ENCODE data around the gene PHTF2.

Gene PHTF2

DNA sequence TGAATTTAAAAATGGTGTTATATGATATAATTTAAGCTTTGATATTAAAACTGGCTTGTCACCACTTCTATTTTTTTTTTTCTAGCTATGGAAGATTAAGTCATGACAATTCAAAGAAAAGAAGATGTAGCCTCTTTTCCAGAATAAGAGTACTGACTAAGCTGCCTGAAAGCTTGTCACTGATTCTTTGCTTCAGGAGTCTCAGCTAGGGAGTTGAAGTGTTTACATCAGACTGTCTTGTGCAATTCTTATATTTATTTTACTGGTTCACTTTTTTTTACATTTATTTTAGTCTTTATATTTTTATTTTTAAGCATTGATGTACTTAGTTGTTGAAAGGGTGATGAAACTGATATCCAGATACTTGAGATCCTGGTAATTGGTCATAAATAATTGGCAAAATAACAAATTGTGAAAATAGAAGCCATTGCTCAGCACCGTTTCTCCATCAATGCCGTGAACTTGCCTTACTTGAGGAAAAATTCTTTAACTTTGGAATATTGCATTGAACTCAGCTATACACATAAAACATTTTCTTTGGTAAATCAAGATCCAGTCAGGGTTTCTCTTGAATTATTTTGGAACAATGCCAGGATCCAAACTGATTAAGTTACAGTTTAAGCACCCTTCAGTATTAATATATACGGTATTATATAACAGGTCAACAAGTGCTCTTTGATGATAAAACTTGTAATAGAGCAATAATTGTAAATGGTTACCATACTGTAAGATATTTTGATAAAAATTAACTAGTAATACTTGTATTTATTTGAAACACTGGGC lies 156.4 kb downstream of the PHTF2 start:
- no peak for DNase-seq (ENCODE audit: low spot score)
- TF ChIP-seq, protein P1, sequence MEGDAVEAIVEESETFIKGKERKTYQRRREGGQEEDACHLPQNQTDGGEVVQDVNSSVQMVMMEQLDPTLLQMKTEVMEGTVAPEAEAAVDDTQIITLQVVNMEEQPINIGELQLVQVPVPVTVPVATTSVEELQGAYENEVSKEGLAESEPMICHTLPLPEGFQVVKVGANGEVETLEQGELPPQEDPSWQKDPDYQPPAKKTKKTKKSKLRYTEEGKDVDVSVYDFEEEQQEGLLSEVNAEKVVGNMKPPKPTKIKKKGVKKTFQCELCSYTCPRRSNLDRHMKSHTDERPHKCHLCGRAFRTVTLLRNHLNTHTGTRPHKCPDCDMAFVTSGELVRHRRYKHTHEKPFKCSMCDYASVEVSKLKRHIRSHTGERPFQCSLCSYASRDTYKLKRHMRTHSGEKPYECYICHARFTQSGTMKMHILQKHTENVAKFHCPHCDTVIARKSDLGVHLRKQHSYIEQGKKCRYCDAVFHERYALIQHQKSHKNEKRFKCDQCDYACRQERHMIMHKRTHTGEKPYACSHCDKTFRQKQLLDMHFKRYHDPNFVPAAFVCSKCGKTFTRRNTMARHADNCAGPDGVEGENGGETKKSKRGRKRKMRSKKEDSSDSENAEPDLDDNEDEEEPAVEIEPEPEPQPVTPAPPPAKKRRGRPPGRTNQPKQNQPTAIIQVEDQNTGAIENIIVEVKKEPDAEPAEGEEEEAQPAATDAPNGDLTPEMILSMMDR (IDR thresholded peaks at IDR 0.05; ENCODE audit: extremely low read depth, missing control alignments) = no peak

DNA sequence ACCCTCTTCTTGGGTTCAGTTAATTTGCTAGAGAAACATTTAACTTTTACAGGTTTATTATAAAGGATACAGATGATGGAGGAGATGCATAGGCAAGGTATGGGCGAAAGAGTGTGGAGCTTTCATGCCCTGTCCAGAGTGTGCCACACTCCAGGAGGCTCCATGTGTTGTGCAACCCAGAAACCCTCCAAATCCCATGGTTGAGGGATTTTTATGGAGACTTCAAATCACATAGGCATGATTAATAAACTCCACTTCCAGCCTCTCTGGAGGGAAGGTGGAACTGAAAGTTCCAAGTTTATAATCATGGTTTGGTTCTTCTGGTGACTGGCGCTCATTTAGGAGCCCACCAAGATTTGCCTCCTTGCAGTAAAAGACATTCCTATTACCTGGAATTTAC lies 159.9 kb downstream of the PHTF2 start:
- DNase-seq (ENCODE audit: low spot score) = no peak
- TF ChIP-seq, protein P1 (IDR thresholded peaks at IDR 0.05; ENCODE audit: extremely low read depth, missing control alignments) = no peak

DNA sequence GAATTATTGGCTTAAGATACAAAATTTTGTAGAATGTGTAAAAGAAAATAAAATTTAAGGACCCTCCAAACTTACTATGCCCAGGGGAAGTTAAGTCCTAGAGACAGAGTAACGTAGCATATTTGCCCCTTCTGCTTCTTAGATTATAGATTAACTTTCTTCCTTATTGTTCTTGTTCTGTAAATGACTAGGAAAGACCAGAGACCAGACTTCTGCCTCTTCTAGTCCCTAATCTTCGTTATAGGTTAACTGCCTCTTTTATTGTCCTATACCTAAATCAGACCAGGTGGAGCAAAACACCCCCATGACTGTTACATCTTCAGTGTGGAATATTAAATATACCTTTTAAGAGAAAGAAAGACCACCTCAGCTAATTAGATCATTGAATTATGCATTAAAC lies 160.5 kb downstream of the PHTF2 start:
- no peak for DNase-seq (ENCODE audit: low spot score)
- TF ChIP-seq, protein P1 (IDR thresholded peaks at IDR 0.05; ENCODE audit: extremely low read depth, missing control alignments) = no peak

DNA sequence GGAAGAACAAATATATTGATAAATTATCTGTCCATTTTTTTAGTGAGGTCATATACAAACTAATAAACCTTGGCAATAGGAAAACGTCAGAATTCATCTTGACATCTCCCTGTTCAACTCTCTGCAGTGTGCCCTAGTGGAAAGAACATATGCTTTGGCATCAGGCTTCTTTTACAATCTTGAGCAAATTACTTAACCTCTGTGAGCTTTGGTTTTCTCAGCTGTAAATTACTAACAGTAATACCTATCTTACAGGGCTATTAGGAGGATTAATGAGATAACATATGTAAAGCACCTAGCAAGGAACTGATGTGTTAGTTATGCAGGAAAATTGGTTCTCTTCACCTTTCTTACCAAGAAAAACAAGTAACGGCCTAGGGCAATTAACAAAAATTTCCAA lies 161.8 kb downstream of the PHTF2 start:
- no peak for DNase-seq (ENCODE audit: low spot score)
- TF ChIP-seq, protein P1 (IDR thresholded peaks at IDR 0.05; ENCODE audit: extremely low read depth, missing control alignments) = no peak

DNA sequence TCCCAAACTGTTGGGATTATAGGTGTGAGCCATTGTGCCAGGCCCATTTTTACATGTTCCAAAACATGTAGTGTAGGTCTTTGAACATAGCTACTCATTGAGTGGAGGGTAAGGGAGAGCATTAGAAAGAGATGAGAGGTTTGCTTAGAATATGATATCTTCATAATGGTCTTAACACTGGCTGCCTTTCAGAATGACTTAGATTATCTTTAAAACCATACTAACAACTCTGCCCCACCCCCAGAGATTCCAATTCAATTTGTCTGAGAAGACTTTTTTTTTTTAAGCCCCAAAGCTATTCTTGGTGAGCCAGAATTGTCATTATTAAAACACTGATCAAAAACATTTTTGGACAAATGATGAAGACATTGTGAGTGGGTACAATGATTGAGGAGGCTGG lies 168.9 kb downstream of the PHTF2 start:
- no peak for DNase-seq (ENCODE audit: low spot score)
- TF ChIP-seq, protein P1 (IDR thresholded peaks at IDR 0.05; ENCODE audit: extremely low read depth, missing control alignments) = no peak

DNA sequence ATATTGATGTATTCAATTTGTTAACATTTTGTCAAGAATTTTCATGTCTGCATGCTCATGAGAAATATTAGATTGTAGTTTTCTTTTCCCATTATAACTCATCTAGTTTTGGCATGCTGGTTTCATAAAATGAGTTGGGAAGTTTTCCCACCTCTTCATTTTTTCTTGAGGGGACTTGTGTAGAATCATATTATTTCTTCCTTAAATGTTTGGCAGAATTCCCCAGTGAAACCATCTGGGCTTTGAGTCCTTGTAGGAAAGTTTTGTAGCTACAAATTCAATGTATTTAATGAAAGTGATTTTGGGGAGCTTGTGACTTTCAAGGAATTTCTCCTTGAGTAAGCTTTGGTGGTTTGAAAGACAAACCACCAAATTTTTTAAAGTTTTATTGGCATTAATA lies 173.2 kb downstream of the PHTF2 start:
- TF ChIP-seq, protein P1 (IDR thresholded peaks at IDR 0.05; ENCODE audit: extremely low read depth, missing control alignments) = no peak
- DNase-seq (ENCODE audit: low spot score) = no peak

DNA sequence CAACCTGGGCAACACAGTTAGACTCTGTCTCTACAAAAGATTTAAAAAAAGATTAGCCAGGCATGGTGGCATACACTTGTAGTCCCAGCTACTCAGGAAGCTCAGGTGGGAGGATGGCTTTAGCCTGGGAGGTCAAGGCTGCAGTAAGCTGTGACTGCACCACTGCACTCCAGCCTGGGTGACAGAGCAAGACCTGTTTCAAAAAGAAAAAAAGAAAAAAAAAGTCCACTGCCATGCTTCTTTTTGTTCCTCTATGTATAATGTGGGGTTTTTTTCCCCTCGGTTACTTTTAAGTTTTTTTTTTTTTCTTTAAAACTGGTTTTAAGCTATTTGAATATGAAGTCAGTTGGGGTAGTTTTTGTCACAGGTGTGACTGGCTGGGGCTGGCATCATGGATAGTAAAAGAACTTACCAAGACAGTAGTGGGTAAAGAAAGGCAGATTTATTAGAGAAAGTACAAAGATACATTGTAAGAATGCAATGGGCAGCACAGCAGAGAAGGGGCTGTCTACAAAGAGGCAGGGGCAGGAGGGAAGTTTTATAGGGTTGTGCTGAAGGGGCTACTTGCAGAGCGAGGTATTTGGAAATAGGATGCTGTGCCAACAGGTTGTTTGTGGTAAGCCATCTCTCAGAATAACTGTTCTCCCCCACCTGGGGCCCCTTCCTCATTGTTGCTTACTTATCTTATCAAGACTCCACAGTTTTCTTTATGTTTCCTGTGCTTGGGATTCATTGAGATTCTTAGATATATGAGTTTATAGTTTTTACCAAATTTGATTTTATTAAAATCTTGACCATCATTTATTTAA lies 177.3 kb downstream of the PHTF2 start:
- DNase-seq (ENCODE audit: low spot score) = no peak
- TF ChIP-seq, protein P1 (IDR thresholded peaks at IDR 0.05; ENCODE audit: extremely low read depth, missing control alignments) = no peak
